Activated T-helper 1 cell treated with anti-CD3 and anti-CD28 coated beads, Interleukin-12 subunit alpha, Interleukin-12 subunit beta, Interleukin-2, Interleukin-4 antibody, amounts not matched to agents 30 ng/mL and 10 ng/mL and 1 ng/mL, durations not matched to agents 14 hours and 24 hours and 36 hours (primary cell): ENCODE data around the gene KCNQ5. TPM values are rescaled to one million over a fixed set of nuclear protein-coding genes. Genes with fewer than 3 reads are reported as not detected.

Source experiments
- DNase-seq: peaks from one replicate; pipeline ENCODE4 v3.0.0; 2021; ENCODE audit warnings: low spot score
- H3K27ac Mint-ChIP-seq: one replicate; pipeline ENCODE4 v1.8.0; 2021; ENCODE audit warnings: mild to moderate bottlenecking, mixed read lengths
- H3K27me3 Mint-ChIP-seq: one replicate; pipeline ENCODE4 v1.8.0; 2022; ENCODE audit warnings: mild to moderate bottlenecking, moderate library complexity, mixed read lengths; ENCODE audit not compliant: insufficient read depth
- H3K36me3 Mint-ChIP-seq: one replicate; pipeline ENCODE4 v1.8.0; 2021; ENCODE audit warnings: low read depth, mixed read lengths
- H3K4me1 Mint-ChIP-seq: one replicate; pipeline ENCODE4 v1.8.0; 2021; ENCODE audit warnings: low read depth, mixed read lengths
- H3K4me3 Mint-ChIP-seq: one replicate; pipeline ENCODE4 v1.8.0; 2021; ENCODE audit warnings: mild to moderate bottlenecking, moderate library complexity, mixed read lengths
- H3K9me3 Mint-ChIP-seq: one replicate; pipeline ENCODE4 v1.8.0; 2021; ENCODE audit warnings: mixed read lengths
- intact Hi-C: fragments of 100-400 bp; cut with micrococcal nuclease; formaldehyde crosslinking; loops from one replicate; pipeline ENCODE4 v1.15.1; 2024
- total RNA-seq: library from RNA; stranded (reverse); gene quantifications from 2 replicates; pipeline ENCODE4 v1.2.3, GENCODE V29; 2022

Gene KCNQ5
- total RNA-seq, 1 donor from 2014 or later, result 12.6 TPM

DNA sequence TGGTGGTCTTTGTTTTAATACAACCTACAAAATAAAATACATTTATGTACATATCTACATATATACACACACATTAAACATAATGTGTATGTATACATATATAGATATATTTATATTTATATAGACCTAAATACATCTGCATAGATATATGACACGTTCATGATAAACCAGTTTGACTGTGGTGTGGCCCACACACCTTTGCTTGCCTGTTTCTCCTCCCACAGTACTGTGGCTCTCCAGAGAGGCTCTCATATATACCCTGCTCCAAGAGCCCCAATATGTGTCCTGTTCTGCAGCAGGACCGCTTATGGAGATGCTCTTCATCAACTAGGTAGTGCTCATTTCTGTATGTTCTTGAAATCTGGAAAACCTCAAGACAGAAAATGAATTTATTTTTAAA, 207.0 kb downstream of the KCNQ5 start:
- Mint-ChIP-seq H3K36me3 (peaks cover 2% of the 10 kb centered on the region), H3K27me3 (peaks cover 2% of the 10 kb centered on the region), H3K9me3 (peaks cover 8% of the 10 kb centered on the region), H3K4me1 (peaks cover 13% of the 10 kb centered on the region), H3K4me3 (no peak overlapping the region), H3K27ac (no peak overlapping the region)
- intact Hi-C loops, result no loop called here
- no peak for DNase-seq

- intact Hi-C loops, result no loop called here
- H3K9me3 Mint-ChIP-seq, result peaks cover 8% of the 10 kb centered on the region
- H3K36me3 Mint-ChIP-seq, result peaks cover 2% of the 10 kb centered on the region
- H3K27ac Mint-ChIP-seq, result no peak overlapping the region
- H3K4me1 Mint-ChIP-seq, result no peaks in the 10 kb centered on the region
- no peak for DNase-seq
- peaks cover 2% of the 10 kb centered on the region for H3K27me3 Mint-ChIP-seq
- H3K4me3 Mint-ChIP-seq, result no peak overlapping the region
Observed at GRCh38 chr6:72832271-72832670, 210.4 kb downstream of the KCNQ5 start.

DNA sequence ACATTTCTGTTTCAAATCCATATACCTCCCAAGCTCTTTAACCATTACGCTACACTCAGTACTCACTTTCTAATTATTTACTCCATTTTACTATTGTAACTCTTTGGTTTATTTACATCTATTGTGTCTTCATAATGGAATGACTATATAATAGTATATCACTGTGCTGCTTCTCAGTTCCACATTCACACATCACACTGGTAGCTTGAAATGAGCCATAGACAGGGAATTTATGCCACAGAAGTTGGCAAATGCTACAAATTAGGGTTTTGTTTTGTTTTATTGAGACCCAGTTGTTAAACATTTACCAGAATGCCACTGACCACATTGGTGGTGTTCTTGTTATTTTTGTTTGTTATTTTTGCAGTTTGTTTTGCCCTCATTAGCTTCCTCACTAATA, 213.9 kb downstream of the KCNQ5 start:
- no peaks in the 10 kb centered on the region for H3K4me1 Mint-ChIP-seq
- H3K27me3 Mint-ChIP-seq, result peaks cover 2% of the 10 kb centered on the region
- H3K36me3 Mint-ChIP-seq, result no peaks in the 10 kb centered on the region
- H3K4me3 Mint-ChIP-seq, result no peak overlapping the region
- intact Hi-C loops, result no loop called here
- DNase-seq, result no peak
- no peak overlapping the region for H3K27ac Mint-ChIP-seq
- no peaks in the 10 kb centered on the region for H3K9me3 Mint-ChIP-seq

DNA sequence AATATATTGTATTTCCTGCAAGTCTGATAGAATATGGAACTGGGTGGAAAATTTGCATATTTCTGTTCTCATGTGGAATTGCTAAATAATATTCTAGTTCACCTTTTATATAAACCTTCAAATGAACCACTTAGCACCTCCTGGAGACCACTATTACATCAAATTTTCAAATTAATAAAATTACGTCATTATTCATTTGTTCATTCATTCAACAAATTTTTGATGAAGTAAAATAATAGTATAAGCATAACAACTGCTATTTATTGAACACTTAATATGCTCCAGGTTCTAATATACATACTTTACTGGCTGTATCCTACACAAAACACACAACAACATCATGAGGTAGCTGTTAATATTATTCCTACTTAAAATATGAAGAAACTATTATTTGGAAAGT, 215.1 kb downstream of the KCNQ5 start:
- DNase-seq, result no peak
- H3K4me1 Mint-ChIP-seq, result no peaks in the 10 kb centered on the region
- intact Hi-C loops, result no loop called here
- H3K27me3 Mint-ChIP-seq, result no peaks in the 10 kb centered on the region
- H3K36me3 Mint-ChIP-seq, result no peaks in the 10 kb centered on the region
- no peak overlapping the region for H3K4me3 Mint-ChIP-seq
- H3K27ac Mint-ChIP-seq, result no peak overlapping the region
- H3K9me3 Mint-ChIP-seq, result no peaks in the 10 kb centered on the region

DNA sequence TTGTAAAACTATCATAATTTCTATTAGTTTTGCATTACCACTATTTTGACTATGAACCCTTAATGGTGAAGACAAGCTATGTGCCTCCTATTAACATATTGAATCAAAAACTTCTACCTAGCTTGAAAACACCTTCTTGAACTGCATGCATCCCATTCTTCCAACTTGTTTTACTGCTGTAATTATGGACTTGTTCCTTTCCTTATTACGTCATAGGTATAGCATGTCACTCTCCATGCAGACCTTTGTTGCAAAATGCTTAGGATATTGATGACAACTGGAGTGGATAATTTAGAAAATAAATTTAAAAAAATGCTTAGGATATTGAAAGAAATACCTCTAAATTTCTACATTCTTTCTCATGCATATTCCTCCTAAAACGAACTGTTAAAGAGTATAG, 219.3 kb downstream of the KCNQ5 start:
- H3K36me3 Mint-ChIP-seq, result no peaks in the 10 kb centered on the region

GRCh38 chr6:72842140-72842539, 220.3 kb downstream of the KCNQ5 start:
- intact Hi-C loops, result no loop called here
- Mint-ChIP-seq H3K27ac (no peak overlapping the region), H3K27me3 (no peaks in the 10 kb centered on the region), H3K36me3 (no peaks in the 10 kb centered on the region), H3K4me1 (no peaks in the 10 kb centered on the region), H3K4me3 (no peak overlapping the region), H3K9me3 (no peaks in the 10 kb centered on the region)
- DNase-seq, result no peak

More for the DNA sequence above, 219.3 kb downstream of the KCNQ5 start:
- intact Hi-C loops, result no loop called here
- DNase-seq, result no peak
- H3K4me1 Mint-ChIP-seq, result no peaks in the 10 kb centered on the region
- H3K27ac Mint-ChIP-seq, result no peak overlapping the region
- H3K27me3 Mint-ChIP-seq, result no peaks in the 10 kb centered on the region
- H3K9me3 Mint-ChIP-seq, result no peaks in the 10 kb centered on the region
- H3K4me3 Mint-ChIP-seq, result no peak overlapping the region

DNA sequence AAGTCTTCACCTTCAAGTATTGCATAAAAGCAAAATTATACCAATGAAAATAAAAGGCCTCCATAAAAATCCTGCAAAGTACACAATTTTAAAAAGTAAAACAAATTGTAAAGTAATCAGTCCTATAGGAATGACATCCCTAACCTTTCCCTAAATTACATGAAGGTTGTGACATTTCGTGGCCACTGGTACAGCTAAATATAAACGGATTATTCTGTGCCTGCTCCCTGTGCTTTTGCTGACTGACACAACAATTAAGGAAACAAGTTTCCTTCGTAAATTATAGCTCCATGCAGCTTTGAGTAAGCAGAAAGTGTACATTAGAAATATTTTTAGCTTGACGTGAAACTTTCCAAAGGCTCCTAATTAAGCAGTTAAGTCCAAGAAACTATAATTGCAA, 222.8 kb downstream of the KCNQ5 start:
- Mint-ChIP-seq H3K4me3 (no peak overlapping the region), H3K4me1 (no peaks in the 10 kb centered on the region), H3K9me3 (peaks cover 7% of the 10 kb centered on the region), H3K36me3 (no peaks in the 10 kb centered on the region), H3K27ac (no peak overlapping the region), H3K27me3 (peaks cover 2% of the 10 kb centered on the region)
- DNase-seq, result no peak
- intact Hi-C loops, result no loop called here

- intact Hi-C loops, result no loop called here
- no peak for DNase-seq
- Mint-ChIP-seq H3K4me3 (no peak overlapping the region), H3K36me3 (no peaks in the 10 kb centered on the region), H3K27ac (no peak overlapping the region), H3K9me3 (peaks cover 7% of the 10 kb centered on the region), H3K27me3 (peaks cover 2% of the 10 kb centered on the region), H3K4me1 (no peaks in the 10 kb centered on the region)
Observed at GRCh38 chr6:72849346-72849745, 227.5 kb downstream of the KCNQ5 start.

DNA sequence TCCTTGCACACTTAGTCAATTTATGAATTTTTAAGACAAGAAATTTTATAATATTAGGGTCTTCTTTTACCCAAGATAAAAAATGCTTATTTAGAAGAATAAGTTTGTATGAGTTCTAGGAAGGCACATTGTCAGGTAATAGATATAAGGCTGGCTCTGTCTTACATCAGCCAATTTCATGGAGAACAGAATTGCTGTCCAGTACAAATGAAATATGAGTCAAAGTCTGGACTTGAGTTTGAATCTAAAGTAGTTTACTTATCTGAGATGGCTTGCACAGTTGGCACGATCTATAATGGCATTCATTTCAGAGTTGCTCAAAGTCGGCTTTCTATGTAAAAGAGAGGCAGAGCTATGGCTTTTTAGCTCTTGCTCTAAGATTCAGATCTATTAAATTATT, 228.2 kb downstream of the KCNQ5 start:
- no peaks in the 10 kb centered on the region for H3K4me1 Mint-ChIP-seq
- no peak overlapping the region for H3K27ac Mint-ChIP-seq
- peaks cover 7% of the 10 kb centered on the region for H3K9me3 Mint-ChIP-seq
- intact Hi-C loops, result no loop called here
- peaks cover 2% of the 10 kb centered on the region for H3K27me3 Mint-ChIP-seq
- H3K36me3 Mint-ChIP-seq, result no peaks in the 10 kb centered on the region
- DNase-seq, result no peak
- H3K4me3 Mint-ChIP-seq, result no peak overlapping the region

GRCh38 chr6:72850469-72850868, 228.6 kb downstream of the KCNQ5 start:
- Mint-ChIP-seq H3K36me3 (no peaks in the 10 kb centered on the region), H3K9me3 (peaks cover 7% of the 10 kb centered on the region), H3K27ac (no peak overlapping the region), H3K4me3 (no peak overlapping the region), H3K27me3 (peaks cover 2% of the 10 kb centered on the region), H3K4me1 (no peaks in the 10 kb centered on the region)
- intact Hi-C loops, result no loop called here
- DNase-seq, result no peak

GRCh38 chr6:72855471-72855870, 233.6 kb downstream of the KCNQ5 start:
- no peaks in the 10 kb centered on the region for H3K36me3 Mint-ChIP-seq
- no peaks in the 10 kb centered on the region for H3K27me3 Mint-ChIP-seq
- no peak overlapping the region for H3K4me3 Mint-ChIP-seq
- no peaks in the 10 kb centered on the region for H3K4me1 Mint-ChIP-seq
- DNase-seq, result no peak
- H3K27ac Mint-ChIP-seq, result no peak overlapping the region
- intact Hi-C loops, result no loop called here
- no peaks in the 10 kb centered on the region for H3K9me3 Mint-ChIP-seq

DNA sequence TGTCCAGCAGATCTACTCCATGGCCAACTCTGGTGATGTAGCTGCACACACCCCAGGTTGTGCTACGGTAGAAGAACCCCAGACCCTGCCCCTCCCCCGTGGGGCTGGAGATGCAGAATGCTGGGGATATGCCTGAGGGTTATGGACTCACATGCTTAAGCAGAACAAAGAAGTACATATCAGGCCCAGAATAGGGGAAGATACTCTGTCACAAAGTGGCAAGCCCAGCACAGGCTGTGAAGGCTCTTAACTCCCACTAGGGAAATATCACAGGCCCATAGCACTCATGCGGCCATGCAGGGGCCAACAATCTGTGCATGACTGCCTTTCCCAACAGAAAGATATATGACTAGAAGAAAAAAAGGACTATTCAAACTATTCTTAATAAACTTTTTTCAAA, 234.9 kb downstream of the KCNQ5 start:
- peaks cover 2% of the 10 kb centered on the region for H3K4me1 Mint-ChIP-seq

DNA sequence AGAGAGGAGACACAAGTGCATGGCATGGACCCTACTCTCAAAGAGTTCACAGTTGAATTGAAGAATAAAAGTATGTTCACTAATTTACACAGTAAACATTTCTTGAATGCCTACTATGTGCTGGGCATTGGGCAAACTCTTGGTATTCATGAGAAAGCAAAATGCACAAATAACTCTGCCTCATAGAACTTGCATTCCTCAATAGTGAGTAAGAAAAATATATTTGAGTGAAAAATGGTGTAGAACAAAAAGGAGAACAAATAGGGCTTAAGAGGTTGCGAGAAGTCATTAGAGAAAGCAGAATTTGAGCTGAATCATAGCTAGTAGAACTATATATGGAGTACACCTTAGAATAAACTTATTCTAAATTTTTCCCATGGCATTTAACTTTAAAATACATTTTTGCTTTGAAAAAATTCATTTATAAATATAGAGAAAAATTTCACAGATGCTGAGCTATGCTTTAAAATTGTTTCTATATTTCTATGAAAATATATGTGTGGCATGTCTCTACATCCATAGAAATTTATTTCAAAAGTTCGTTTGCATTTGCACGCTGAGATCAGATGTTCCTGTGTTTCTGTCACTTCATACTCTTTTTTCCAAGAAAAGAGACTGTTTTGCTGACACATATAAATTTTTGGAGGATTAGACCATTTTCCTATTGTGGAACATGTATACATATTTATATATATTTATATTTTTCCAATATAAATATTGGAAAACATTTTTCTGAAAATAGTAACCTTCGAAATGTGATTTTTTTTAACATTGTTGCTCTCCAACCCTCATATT, 236.1 kb downstream of the KCNQ5 start:
- intact Hi-C loops, result no loop called here
- no peak overlapping the region for H3K4me3 Mint-ChIP-seq
- no peak for DNase-seq
- peaks cover 9% of the 10 kb centered on the region for H3K4me1 Mint-ChIP-seq
- no peaks in the 10 kb centered on the region for H3K9me3 Mint-ChIP-seq
- no peaks in the 10 kb centered on the region for H3K27me3 Mint-ChIP-seq
- no peaks in the 10 kb centered on the region for H3K36me3 Mint-ChIP-seq
- no peak overlapping the region for H3K27ac Mint-ChIP-seq

More for the DNA sequence above, 234.9 kb downstream of the KCNQ5 start:
- H3K9me3 Mint-ChIP-seq, result no peaks in the 10 kb centered on the region
- DNase-seq, result no peak
- H3K27me3 Mint-ChIP-seq, result no peaks in the 10 kb centered on the region
- H3K4me3 Mint-ChIP-seq, result no peak overlapping the region
- intact Hi-C loops, result no loop called here
- H3K36me3 Mint-ChIP-seq, result no peaks in the 10 kb centered on the region
- no peak overlapping the region for H3K27ac Mint-ChIP-seq

DNA sequence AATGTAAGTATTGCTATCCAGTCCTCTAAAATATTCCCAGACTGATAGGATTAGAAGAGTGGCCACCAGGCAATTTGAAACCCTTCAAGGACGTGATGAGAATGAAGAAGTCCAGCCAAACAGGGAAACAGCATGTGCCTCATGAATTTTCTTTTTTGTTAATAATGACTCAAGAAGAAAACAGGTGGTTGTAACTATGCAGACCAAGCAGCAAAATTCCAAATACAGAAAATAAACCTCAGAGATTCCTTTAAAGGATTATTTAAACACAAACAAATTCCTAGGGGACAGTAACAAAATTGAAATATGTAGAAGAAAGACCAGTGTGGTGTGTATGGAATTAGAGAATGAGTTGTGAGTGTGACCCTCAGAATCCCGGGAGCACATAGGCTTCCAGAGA, 239.2 kb downstream of the KCNQ5 start:
- no peaks in the 10 kb centered on the region for H3K36me3 Mint-ChIP-seq
- peaks cover 9% of the 10 kb centered on the region for H3K4me1 Mint-ChIP-seq
- intact Hi-C loops, result no loop called here
- no peak overlapping the region for H3K27ac Mint-ChIP-seq
- H3K9me3 Mint-ChIP-seq, result no peaks in the 10 kb centered on the region
- H3K27me3 Mint-ChIP-seq, result no peaks in the 10 kb centered on the region
- H3K4me3 Mint-ChIP-seq, result no peak overlapping the region
- no peak for DNase-seq
